SW 1271 (cell line): Measurements from ENCODE around the gene SIX3.

ENCODE experiments used
- DNase-seq, 2 experiments: peaks; one replicate each; lab custom pipeline; 2025; lab: John Stamatoyannopoulos, UW

Gene SIX3

GRCh38 chr2:44957656-44958327, 16.3 kb downstream of the SIX3 start:
- no peak for DNase-seq

GRCh38 chr2:44959855-44960254, 18.4 kb downstream of the SIX3 start:
- no peak for DNase-seq

DNA sequence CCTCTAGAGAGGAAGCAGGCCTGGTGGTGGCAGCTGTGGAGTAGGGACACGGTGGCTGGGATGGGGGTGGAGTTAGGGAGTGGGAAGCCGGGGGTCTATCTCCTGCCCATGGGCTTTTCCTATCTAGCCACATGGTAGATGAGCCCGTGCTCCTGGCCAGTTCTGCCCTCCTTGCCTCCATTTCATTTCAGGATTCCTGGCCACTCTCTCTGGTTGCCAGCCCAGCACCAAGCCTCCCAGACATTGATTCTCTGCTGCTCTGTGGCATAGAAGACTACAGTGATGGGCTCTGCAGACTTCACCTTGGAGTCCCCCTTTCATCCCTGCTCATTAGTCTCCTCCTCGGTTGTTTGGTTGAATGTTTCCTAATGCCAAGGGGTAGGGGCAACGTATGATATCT, 19.4 kb downstream of the SIX3 start:
- no peak for DNase-seq

GRCh38 chr2:44962176-44962695, 20.7 kb downstream of the SIX3 start:
- DNase-seq, result no peak

GRCh38 chr2:44964752-44965236, 23.3 kb downstream of the SIX3 start:
- DNase-seq, result no peak

- no peak for DNase-seq
Observed at GRCh38 chr2:44965684-44966083, 24.2 kb downstream of the SIX3 start.

GRCh38 chr2:44967056-44967455, 25.6 kb downstream of the SIX3 start:
- DNase-seq, result no peak

DNA sequence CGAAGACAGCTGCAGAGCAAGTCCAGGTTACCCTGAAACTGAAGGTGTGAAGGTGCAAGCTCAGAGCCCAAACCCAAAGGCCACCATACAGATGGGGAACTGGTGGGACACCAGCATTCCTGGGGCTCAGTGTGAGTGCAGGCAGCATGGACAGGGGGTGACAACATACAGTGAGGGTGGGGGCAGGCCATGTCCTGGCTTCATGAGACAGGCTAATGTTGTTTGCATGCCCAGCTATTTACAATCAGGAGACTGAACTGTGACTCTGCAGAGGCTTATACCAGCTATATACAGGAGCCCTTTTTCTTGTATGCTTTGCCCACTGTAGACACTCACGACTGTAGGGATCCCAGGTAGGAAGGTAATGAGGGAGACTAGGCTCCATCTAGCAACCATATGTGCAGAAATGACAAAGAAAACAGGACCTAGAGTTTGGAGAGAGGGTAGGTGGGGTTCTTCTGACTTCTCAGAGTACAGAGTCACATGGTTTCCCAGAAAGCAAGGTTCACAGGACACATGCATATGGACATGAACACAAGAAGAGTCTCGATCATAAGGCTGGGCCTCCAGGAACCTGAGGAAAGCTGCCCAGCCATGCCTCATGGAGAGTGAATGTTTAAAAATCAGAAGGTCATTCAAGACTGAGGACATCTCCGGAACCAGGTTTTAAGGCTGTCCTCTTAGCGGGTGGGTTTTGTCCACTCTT, 26.4 kb downstream of the SIX3 start:
- DNase-seq, result no peak

DNA sequence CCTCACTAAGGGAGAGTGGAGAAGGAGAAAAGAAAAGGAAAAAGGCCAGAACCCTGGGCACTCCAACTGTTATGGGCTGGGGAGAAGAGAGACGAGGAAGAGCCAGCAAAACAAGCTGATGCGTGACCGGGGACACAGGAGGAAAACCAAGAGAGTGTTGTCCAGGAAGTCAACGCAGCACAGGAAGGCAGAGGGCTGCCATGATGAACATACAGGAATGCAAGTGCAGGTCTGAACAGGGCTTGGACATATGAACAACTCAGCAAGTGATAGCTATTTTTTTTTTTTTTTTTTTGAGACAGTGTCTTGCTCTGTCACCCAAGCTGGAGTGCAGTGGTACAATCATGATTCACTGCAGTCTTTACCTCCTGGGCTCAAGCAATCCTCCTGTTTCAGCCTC, 28.4 kb downstream of the SIX3 start:
- no peak for DNase-seq

DNA sequence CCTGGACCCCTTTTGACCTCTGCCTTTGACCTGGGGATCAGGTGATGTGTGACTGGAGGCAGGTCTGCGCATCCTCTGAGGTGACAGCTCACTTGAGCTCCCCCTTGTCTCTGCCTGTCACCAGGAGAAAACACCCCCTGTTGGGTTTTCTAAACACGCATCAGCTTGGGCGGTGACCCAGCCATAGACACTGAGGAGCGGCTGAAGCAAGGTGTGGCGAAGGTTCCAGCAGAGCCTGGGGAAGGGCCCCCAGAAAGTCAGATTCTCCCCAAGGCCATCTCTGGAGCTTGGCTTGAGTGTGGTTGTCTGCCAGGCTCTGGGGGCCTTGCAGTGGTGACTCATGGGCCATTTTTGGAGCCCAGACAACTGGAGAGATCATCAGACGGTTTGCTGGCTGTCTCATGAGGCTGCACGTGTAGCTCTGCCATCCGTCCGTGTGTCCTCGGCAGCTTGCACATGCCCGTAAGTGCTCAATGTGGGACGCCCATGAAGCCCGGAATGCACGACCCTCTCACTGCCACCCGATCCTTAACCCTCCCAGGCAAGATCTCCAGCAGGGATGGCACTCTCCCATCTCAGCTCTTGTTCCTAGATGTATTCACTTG, 29.4 kb downstream of the SIX3 start:
- no peak for DNase-seq

- no peak for DNase-seq
Observed at GRCh38 chr2:44972771-44973535, 31.5 kb downstream of the SIX3 start.

GRCh38 chr2:44974064-44974715, 32.7 kb downstream of the SIX3 start:
- DNase-seq, result peak; percentile 45 to 63

- DNase-seq, result no peak
Observed at GRCh38 chr2:44975571-44976450, 34.3 kb downstream of the SIX3 start.

DNA sequence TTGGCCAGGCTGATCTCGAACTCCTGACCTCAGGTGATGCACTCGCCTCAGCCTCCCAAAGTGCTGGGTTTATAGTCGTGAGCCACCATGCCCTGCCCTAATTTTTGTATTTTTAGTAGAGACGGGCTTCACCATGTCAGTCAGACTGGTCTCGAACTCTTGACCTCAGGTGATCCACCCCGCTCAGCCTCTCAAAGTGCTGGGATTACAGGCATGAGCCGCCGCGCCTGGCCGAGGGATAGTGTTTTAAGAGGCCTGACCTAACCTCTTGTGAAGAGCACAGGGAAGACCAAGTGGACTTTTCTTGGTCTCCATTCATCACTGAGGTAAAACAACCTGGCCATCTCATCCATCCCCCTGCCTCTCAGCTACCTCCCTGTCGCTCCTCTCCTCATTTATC, 38.1 kb downstream of the SIX3 start:
- DNase-seq, result no peak

- no peak for DNase-seq
Observed at GRCh38 chr2:44980751-44981713, 39.5 kb downstream of the SIX3 start.

DNA sequence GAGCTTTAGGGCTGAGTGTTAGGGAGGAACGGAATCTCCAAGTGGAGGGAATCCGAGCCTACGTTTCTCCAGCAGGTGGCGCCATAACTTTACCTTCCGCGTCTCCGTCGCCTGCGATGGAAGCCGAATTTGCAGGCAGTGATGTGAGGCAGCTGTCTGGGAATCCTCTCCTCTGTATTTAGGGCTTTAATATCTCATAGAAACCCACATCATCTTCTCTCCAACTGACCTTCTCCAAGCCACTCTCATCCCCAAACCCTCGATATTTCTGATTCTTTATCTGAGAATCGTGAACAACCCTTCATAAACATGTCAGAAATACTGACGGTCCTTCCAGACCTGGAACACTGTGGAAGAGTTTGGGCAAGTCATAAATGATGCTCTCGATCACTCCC, 40.2 kb downstream of the SIX3 start:
- peak; percentile 33 to 74 for DNase-seq

GRCh38 chr2:44983836-44984604, 42.5 kb downstream of the SIX3 start:
- DNase-seq, result no peak

DNA sequence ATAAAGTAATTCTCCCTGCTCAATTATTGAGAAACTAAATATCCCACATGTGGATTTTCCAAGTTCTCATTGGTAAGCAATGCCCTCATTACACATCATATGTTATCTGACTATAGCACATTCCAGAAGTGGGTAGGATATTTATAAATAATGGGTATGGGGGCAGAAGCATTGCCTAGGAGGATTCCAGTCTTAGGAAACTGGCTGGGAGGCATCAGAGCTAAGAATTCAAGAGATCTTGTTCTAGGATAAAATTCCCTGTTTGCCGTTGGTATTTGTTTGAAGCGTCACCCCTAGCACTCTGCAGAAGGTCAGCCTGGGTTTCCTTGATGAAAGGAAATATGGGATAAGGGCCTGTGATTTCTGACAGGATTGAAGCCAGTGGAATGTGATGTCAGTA, 47.7 kb downstream of the SIX3 start:
- no peak for DNase-seq

GRCh38 chr2:44994377-44994776, 52.9 kb downstream of the SIX3 start:
- no peak for DNase-seq
